Coronary artery (tissue), 2 donors: ENCODE data around the gene CALML4.
"Not testable (repeated sequence)": the region's sequence is repeated elsewhere in the genome, so short reads cannot be mapped to it uniquely, and the experiment has no call there.

Experiments
- DNase-seq: peaks from one replicate; pipeline ENCODE4 v3.0.0-alpha.2; 2017; ENCODE audit warnings: low spot score
- H3K27ac ChIP-seq, 2 donors: fragments of 200-600 bp; sonication (generic); one replicate each; pipeline ENCODE4 v1.5.1; 2016 to 2019
- H3K4me3 ChIP-seq: fragments of 200-600 bp; sonication (generic); 2 replicates; pipeline ENCODE4 v1.5.1; 2016; ENCODE audit warnings: mild to moderate bottlenecking, moderate library complexity
- CTCF ChIP-seq: fragments of 200-600 bp; sonication (generic); IDR thresholded peaks from one replicate; pipeline ENCODE4 v1.5.1; 2019; ENCODE audit warnings: antibody characterized with exemption

Gene CALML4

GRCh38 chr15:68217341-68217740 is 12.2 kb upstream of the CALML4 start:
- H3K27ac ChIP-seq: no peak overlapping the region
- DNase-seq: no peak
- no peak for TF ChIP-seq CTCF

GRCh38 chr15:68214838-68215254 is 9.7 kb upstream of the CALML4 start:
- no peak overlapping the region for H3K27ac ChIP-seq
- no peak for DNase-seq
- H3K4me3 ChIP-seq: no peak overlapping the region
- no peak for TF ChIP-seq CTCF

More at GRCh38 chr15:68217341-68217740, 12.2 kb upstream of the CALML4 start:
- H3K4me3 ChIP-seq: no peak overlapping the region

- DNase-seq: peak; percentile 58
- Histone ChIP-seq H3K4me3 (no peak overlapping the region), H3K27ac (no peak overlapping the region)
- TF ChIP-seq CTCF: no peak
Observed at GRCh38 chr15:68213991-68214837, 9.1 kb upstream of the CALML4 start.

GRCh38 chr15:68213491-68213845 is 8.3 kb upstream of the CALML4 start:
- not testable (repeated sequence) for DNase-seq, H3K27ac ChIP-seq, H3K4me3 ChIP-seq

- no peak overlapping the region for H3K27ac ChIP-seq
- no peak overlapping the region for H3K4me3 ChIP-seq
- TF ChIP-seq CTCF: no peak
- peak; percentile 66 for DNase-seq
Observed at GRCh38 chr15:68211656-68212320, 6.7 kb upstream of the CALML4 start.

- peak; percentile 84 for DNase-seq
- TF ChIP-seq CTCF: peak; percentile 88
- Histone ChIP-seq H3K4me3 (peak overlapping the region; percentile 64), H3K27ac (no peak overlapping the region)
Observed at GRCh38 chr15:68210821-68211655, 5.9 kb upstream of the CALML4 start.

- TF ChIP-seq CTCF: no peak
- DNase-seq: peak; percentile 68
- no peak overlapping the region for H3K27ac ChIP-seq
- peak overlapping the region; percentile 64 for H3K4me3 ChIP-seq
Observed at GRCh38 chr15:68210409-68210756, 5.3 kb upstream of the CALML4 start.
